ENCODE results near the gene AGAP4. TPM values are rescaled to one million over a fixed set of nuclear protein-coding genes. Genes with fewer than 3 reads are reported as not detected.

AGAP4 gene
- total RNA-seq, 2 donors from 2014 or later: 20.9 to 21.5 TPM

Other genes starting within 250 kb of the AGAP4 start
- gene ZFAND4, start 174.7 kb downstream of the AGAP4 start, total RNA-seq: 10 to 100 TPM; 26.2 to 28.3 TPM
- 10 to 100 TPM; 56.8 to 64.8 TPM for gene WASHC2C, start 120.2 kb downstream of the AGAP4 start, total RNA-seq
- gene TIMM23, start 125.0 kb upstream of the AGAP4 start, total RNA-seq: 10 to 100 TPM; 23.8 to 33.0 TPM
- gene NCOA4, start 183.1 kb upstream of the AGAP4 start, total RNA-seq: 100 to 1,000 TPM in 1 of 2 donors, 10 to 100 TPM in 1; 51.5 to 107 TPM
- gene MSMB, start 198.8 kb upstream of the AGAP4 start, total RNA-seq: not detected